Measurements from ENCODE around the gene ICAM1. TPM values are rescaled to one million over a fixed set of nuclear protein-coding genes. Genes with fewer than 3 reads are reported as not detected.
A peak's percentile ranks its signal among the peaks of the same experiment; 100 is the strongest.

ICAM1 gene
- total RNA-seq, 1 experiment from 2014 or later = 2.3 TPM

DNA sequence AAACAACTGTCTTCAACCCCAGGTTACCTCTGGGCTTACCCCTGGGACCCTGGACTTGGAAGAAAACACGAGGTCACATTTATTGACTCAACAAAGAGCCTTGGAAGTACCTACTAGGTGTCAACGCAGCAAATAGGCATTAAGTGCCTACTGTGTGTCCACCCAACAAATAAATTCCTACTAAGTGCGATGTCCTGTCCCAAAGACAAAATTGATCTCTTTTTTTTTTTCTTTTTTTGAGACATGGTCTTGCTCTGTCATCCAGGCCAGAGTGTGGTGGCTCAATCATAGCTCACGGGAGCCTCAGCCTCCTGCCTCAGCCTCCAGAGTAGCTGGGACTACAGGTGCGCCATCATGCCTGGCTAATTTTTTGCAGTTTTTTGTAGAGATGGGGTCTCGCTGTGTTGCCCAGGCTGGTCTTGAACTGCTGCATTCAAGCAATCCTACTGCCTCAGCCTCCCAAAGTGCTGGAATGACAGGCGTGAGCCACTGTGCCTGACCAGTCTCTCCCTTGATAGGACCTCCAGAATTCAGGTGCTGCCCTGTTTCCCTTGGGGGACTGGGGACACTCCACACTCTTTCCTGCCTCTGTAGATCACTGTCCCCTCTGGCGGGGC, 39.2 kb upstream of the ICAM1 start:
- H4K91ac ChIP-seq (ENCODE audit: insufficient read length, low read depth, low read length) = peak overlapping the region; percentile 81
- H3K27ac Mint-ChIP-seq = peak overlapping the region; percentile 76 to 91 (median 89); a peak in 6 of 7 replicates
- no peak overlapping the region for H2AK5ac ChIP-seq (ENCODE audit: insufficient read length, low read length)
- DNase-seq = no peak
- H3K79me1 ChIP-seq (ENCODE audit: insufficient read depth, low read depth, low read length, poor library complexity, severe bottlenecking) = no peaks in the 10 kb centered on the region
- H3K9ac ChIP-seq (ENCODE audit: extremely low read depth, insufficient read length, low read length) = peak overlapping the region; percentile 71
- peak overlapping the region; percentile 91 for H4K5ac ChIP-seq (ENCODE audit: insufficient read length, low read depth, low read length)
- H2BK12ac ChIP-seq (ENCODE audit: insufficient read length, low read depth, low read length) = no peak overlapping the region
- no peak overlapping the region for H2BK20ac ChIP-seq (ENCODE audit: low read depth, low read length, poor library complexity, severe bottlenecking)
- peak overlapping the region; percentile 72 to 84 for H3K4me3 Mint-ChIP-seq
- H3K27me3 Mint-ChIP-seq (ENCODE audit: low read depth) = no peaks in the 10 kb centered on the region; the same call in none of the 2 replicates
- no peak overlapping the region for H3K23ac ChIP-seq (ENCODE audit: insufficient read length, low read depth, low read length)
- H3K23me2 ChIP-seq (ENCODE audit: insufficient read length, low read depth, low read length, poor library complexity, severe bottlenecking) = peaks cover 13% of the 10 kb centered on the region
- H3K4me1 Mint-ChIP-seq = peaks cover 8 to 16% of the 10 kb centered on the region in 2 experiments; a peak in 3 of 4 replicates
- no peak overlapping the region for H3T11ph ChIP-seq (ENCODE audit: low read length)
- no peak overlapping the region; the same call in 1 of the 2 replicates for H3K4ac ChIP-seq (ENCODE audit: low read depth, low read length)
- no peaks in the 10 kb centered on the region for H3K79me2 ChIP-seq (ENCODE audit: insufficient read depth, low read length)
- H3K9me3 Mint-ChIP-seq = no peaks in the 10 kb centered on the region; a peak in 1 of 5 replicates
- no peaks in the 10 kb centered on the region for H3K27me3 ChIP-seq (ENCODE audit: insufficient read depth, low read length)
- H4K20me1 ChIP-seq (ENCODE audit: control insufficient read depth, insufficient read depth, insufficient read length) = no peaks in the 10 kb centered on the region
- H2AFZ ChIP-seq (ENCODE audit: low read length) = no peak overlapping the region
- no peak overlapping the region for H3K56ac ChIP-seq (ENCODE audit: insufficient read length, low read depth, low read length)
- H3K14ac ChIP-seq (ENCODE audit: insufficient read depth, low read length) = no peak overlapping the region; the same call in 1 of the 2 replicates
- H2BK120ac ChIP-seq (ENCODE audit: low read depth, low read length, poor library complexity, severe bottlenecking) = no peak overlapping the region
- H3K9me3 ChIP-seq (ENCODE audit: control insufficient read depth, low read depth, low read length) = no peaks in the 10 kb centered on the region
- no peak overlapping the region for H2BK5ac ChIP-seq (ENCODE audit: insufficient read length, low read length)
- H4K8ac ChIP-seq (replicated peaks; ENCODE audit: insufficient read length, low read depth, low read length) = no peak overlapping the region
- TF ChIP-seq, protein P1, sequence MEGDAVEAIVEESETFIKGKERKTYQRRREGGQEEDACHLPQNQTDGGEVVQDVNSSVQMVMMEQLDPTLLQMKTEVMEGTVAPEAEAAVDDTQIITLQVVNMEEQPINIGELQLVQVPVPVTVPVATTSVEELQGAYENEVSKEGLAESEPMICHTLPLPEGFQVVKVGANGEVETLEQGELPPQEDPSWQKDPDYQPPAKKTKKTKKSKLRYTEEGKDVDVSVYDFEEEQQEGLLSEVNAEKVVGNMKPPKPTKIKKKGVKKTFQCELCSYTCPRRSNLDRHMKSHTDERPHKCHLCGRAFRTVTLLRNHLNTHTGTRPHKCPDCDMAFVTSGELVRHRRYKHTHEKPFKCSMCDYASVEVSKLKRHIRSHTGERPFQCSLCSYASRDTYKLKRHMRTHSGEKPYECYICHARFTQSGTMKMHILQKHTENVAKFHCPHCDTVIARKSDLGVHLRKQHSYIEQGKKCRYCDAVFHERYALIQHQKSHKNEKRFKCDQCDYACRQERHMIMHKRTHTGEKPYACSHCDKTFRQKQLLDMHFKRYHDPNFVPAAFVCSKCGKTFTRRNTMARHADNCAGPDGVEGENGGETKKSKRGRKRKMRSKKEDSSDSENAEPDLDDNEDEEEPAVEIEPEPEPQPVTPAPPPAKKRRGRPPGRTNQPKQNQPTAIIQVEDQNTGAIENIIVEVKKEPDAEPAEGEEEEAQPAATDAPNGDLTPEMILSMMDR (conservative IDR thresholded peaks at IDR 0.05) = no peak
- no peak overlapping the region; the same call in 1 of the 2 replicates for H2BK15ac ChIP-seq (ENCODE audit: low read depth, low read length)
- H3K27ac ChIP-seq (ENCODE audit: insufficient read length, low read depth, low read length) = no peak overlapping the region
- no peaks in the 10 kb centered on the region for H3K36me3 Mint-ChIP-seq (ENCODE audit: insufficient read depth in 1 of 3, low read depth in 3 of 3)
- H3K18ac ChIP-seq (ENCODE audit: insufficient read length, low read depth, low read length) = peak overlapping the region; percentile 61
- peak overlapping the region; percentile 49 for H3K4me2 ChIP-seq (ENCODE audit: insufficient read depth, insufficient read length, low read length)
- H3K4me1 ChIP-seq (ENCODE audit: insufficient read depth, low read length) = no peaks in the 10 kb centered on the region
- no CpG with 5 or more reads among the region's 8 CpGs for WGBS (ENCODE audit: extremely low coverage, insufficient read length, low lambda C conversion rate)
